Muscle layer of duodenum (tissue), 2 donors: Measurements from ENCODE around the gene GOLGA6L10.
"Not testable (repeated sequence)": the region's sequence is repeated elsewhere in the genome, so short reads cannot be mapped to it uniquely, and the experiment has no call there.

ENCODE experiments used
- H3K27ac ChIP-seq: one replicate; pipeline ENCODE4 v1.7.0; 2013; ENCODE audit warnings: mild to moderate bottlenecking, low read length
- H3K27me3 ChIP-seq: one replicate; pipeline ENCODE4 v1.7.0; 2013; ENCODE audit warnings: low read depth, mild to moderate bottlenecking, control low read depth, low read length
- H3K36me3 ChIP-seq, 2 donors: one replicate each; pipeline ENCODE4 v1.7.0; 2013; ENCODE audit warnings: low read length in 2 of 2, control low read depth in 1 of 2, mild to moderate bottlenecking in 1 of 2; ENCODE audit not compliant: insufficient read depth in 2 of 2, control insufficient read depth in 1 of 2
- H3K4me1 ChIP-seq, 2 donors: one replicate each; pipeline ENCODE4 v1.7.0; 2013; ENCODE audit warnings: low read length in 2 of 2, mild to moderate bottlenecking in 2 of 2, control low read depth in 1 of 2, moderate library complexity in 1 of 2; ENCODE audit not compliant: insufficient read depth in 2 of 2, control insufficient read depth in 1 of 2
- H3K4me3 ChIP-seq, 2 donors: one replicate each; pipeline ENCODE4 v1.7.0; 2013; ENCODE audit warnings: low read length in 2 of 2, low read depth in 1 of 2, mild to moderate bottlenecking in 1 of 2
- H3K9me3 ChIP-seq, 2 donors: one replicate each; pipeline ENCODE4 v1.7.0; 2013; ENCODE audit warnings: low read length in 2 of 2, control low read depth in 1 of 2, mild to moderate bottlenecking in 1 of 2; ENCODE audit not compliant: control insufficient read depth in 1 of 2
- donor health status: healthy.

The GOLGA6L10 gene

GRCh38 chr15:82349375-82349774 lies at the start of gene GOLGA6L10:
Gene GOLGA6L10, minus strand, starts transcription at chr15:82349475. Its CDS starts 100 bp downstream, at chr15:82349375.
- not testable (repeated sequence) for H3K27ac ChIP-seq, H3K4me1 ChIP-seq

GRCh38 chr15:82398785-82399184 lies 49.5 kb upstream of the GOLGA6L10 start:
- H3K4me1 ChIP-seq, result no peaks in the 10 kb centered on the region
- H3K27me3 ChIP-seq, result no peaks in the 10 kb centered on the region
- H3K36me3 ChIP-seq, result no peaks in the 10 kb centered on the region
- H3K4me3 ChIP-seq, result no peak overlapping the region
- no peak overlapping the region for H3K27ac ChIP-seq
- H3K9me3 ChIP-seq, result peaks cover 0 to 5% of the 10 kb centered on the region in 2 donors

More at GRCh38 chr15:82349375-82349774, at the start of gene GOLGA6L10:
- not testable (repeated sequence) for H3K9me3 ChIP-seq, H3K36me3 ChIP-seq, H3K27me3 ChIP-seq, H3K4me3 ChIP-seq

- H3K36me3 ChIP-seq, result no peaks in the 10 kb centered on the region
- no peak overlapping the region for H3K27ac ChIP-seq
- H3K9me3 ChIP-seq, result peaks cover 0 to 5% of the 10 kb centered on the region in 2 donors
- H3K4me3 ChIP-seq, result no peak overlapping the region
- H3K27me3 ChIP-seq, result no peaks in the 10 kb centered on the region
- no peaks in the 10 kb centered on the region for H3K4me1 ChIP-seq
Observed at GRCh38 chr15:82397817-82398216, 48.5 kb upstream of the GOLGA6L10 start.

- not testable (repeated sequence) for H3K4me1 ChIP-seq, H3K4me3 ChIP-seq, H3K36me3 ChIP-seq, H3K9me3 ChIP-seq, H3K27me3 ChIP-seq, H3K27ac ChIP-seq
Observed at GRCh38 chr15:82395788-82396187, 46.5 kb upstream of the GOLGA6L10 start.

- no peak overlapping the region for H3K4me3 ChIP-seq
- H3K9me3 ChIP-seq, result peaks cover 0 to 5% of the 10 kb centered on the region in 2 donors
- no peaks in the 10 kb centered on the region for H3K4me1 ChIP-seq
- H3K27ac ChIP-seq, result no peak overlapping the region
- H3K27me3 ChIP-seq, result no peaks in the 10 kb centered on the region
- no peaks in the 10 kb centered on the region for H3K36me3 ChIP-seq
Observed at GRCh38 chr15:82393671-82394070, 44.4 kb upstream of the GOLGA6L10 start.

- H3K4me1 ChIP-seq, H3K36me3 ChIP-seq, H3K9me3 ChIP-seq, H3K27ac ChIP-seq, H3K4me3 ChIP-seq, H3K27me3 ChIP-seq: not testable (repeated sequence)
Observed at GRCh38 chr15:82392077-82392476, 42.8 kb upstream of the GOLGA6L10 start.

GRCh38 chr15:82390152-82390551 lies 40.9 kb upstream of the GOLGA6L10 start:
- not testable (repeated sequence) for H3K27ac ChIP-seq, H3K27me3 ChIP-seq, H3K4me3 ChIP-seq, H3K36me3 ChIP-seq, H3K4me1 ChIP-seq, H3K9me3 ChIP-seq

GRCh38 chr15:82387209-82387608 lies 37.9 kb upstream of the GOLGA6L10 start:
- H3K27ac ChIP-seq, H3K36me3 ChIP-seq, H3K4me3 ChIP-seq, H3K4me1 ChIP-seq, H3K9me3 ChIP-seq, H3K27me3 ChIP-seq: not testable (repeated sequence)

GRCh38 chr15:82381330-82381955 lies 32.2 kb upstream of the GOLGA6L10 start:
- not testable (repeated sequence) for H3K9me3 ChIP-seq, H3K27me3 ChIP-seq, H3K36me3 ChIP-seq, H3K27ac ChIP-seq, H3K4me3 ChIP-seq, H3K4me1 ChIP-seq

- not testable (repeated sequence) for H3K4me1 ChIP-seq, H3K36me3 ChIP-seq, H3K27ac ChIP-seq, H3K9me3 ChIP-seq, H3K27me3 ChIP-seq, H3K4me3 ChIP-seq
Observed at GRCh38 chr15:82379552-82379951, 30.3 kb upstream of the GOLGA6L10 start.

GRCh38 chr15:82373661-82374060 lies 24.4 kb upstream of the GOLGA6L10 start:
- H3K4me3 ChIP-seq, H3K9me3 ChIP-seq, H3K27me3 ChIP-seq, H3K36me3 ChIP-seq, H3K4me1 ChIP-seq, H3K27ac ChIP-seq: not testable (repeated sequence)

GRCh38 chr15:82371656-82372055 lies 22.4 kb upstream of the GOLGA6L10 start:
- H3K4me1 ChIP-seq, result no peaks in the 10 kb centered on the region
- H3K9me3 ChIP-seq, result no peaks in the 10 kb centered on the region
- no peak overlapping the region for H3K27ac ChIP-seq
- no peak overlapping the region for H3K4me3 ChIP-seq
- no peaks in the 10 kb centered on the region for H3K27me3 ChIP-seq
- H3K36me3 ChIP-seq, result no peaks in the 10 kb centered on the region
